Loucy (cell line): ENCODE data around the gene SPEF1.

ENCODE experiments used
- H2AFZ ChIP-seq: fragments of 200-600 bp; sonication (generic); 2 replicates; pipeline ENCODE4 v1.6.0; 2016; ENCODE audit warnings: antibody characterized with exemption, mild to moderate bottlenecking, low read length, moderate library complexity
- H3F3A ChIP-seq: fragments of 200-600 bp; 2 replicates; pipeline ENCODE4 v1.6.0; 2016; ENCODE audit warnings: antibody characterized with exemption, low read depth, mild to moderate bottlenecking
- H3K27me3 ChIP-seq: fragments of 200-600 bp; sonication (generic); 2 replicates; pipeline ENCODE4 v1.6.1; 2014; ENCODE audit warnings: low read length, mild to moderate bottlenecking; ENCODE audit not compliant: insufficient read depth, poor library complexity, severe bottlenecking
- H3K36me3 ChIP-seq: fragments of 200-600 bp; sonication (generic); 2 replicates; pipeline ENCODE4 v1.6.1; 2016; ENCODE audit warnings: low read length; ENCODE audit not compliant: insufficient read depth
- H3K4me1 ChIP-seq: fragments of 200-600 bp; sonication (generic); 2 replicates; pipeline ENCODE4 v1.5.1; 2014; ENCODE audit warnings: low read length, mild to moderate bottlenecking; ENCODE audit not compliant: insufficient read depth, poor library complexity, severe bottlenecking
- H3K4me2 ChIP-seq: fragments of 200-600 bp; sonication (generic); 2 replicates; pipeline ENCODE4 v1.6.0; 2014; ENCODE audit warnings: antibody characterized with exemption, low read length, low read depth, mild to moderate bottlenecking; ENCODE audit not compliant: poor library complexity, severe bottlenecking
- H3K4me3 ChIP-seq: fragments of 200-600 bp; sonication (generic); 2 replicates; pipeline ENCODE4 v1.5.1; 2014; ENCODE audit warnings: low read length, mild to moderate bottlenecking, mixed read lengths; ENCODE audit not compliant: poor library complexity, severe bottlenecking
- H3K79me2 ChIP-seq: fragments of 200-600 bp; sonication (generic); 2 replicates; pipeline ENCODE4 v1.6.1; 2014; ENCODE audit warnings: low read length; ENCODE audit not compliant: insufficient read depth
- H3K9ac ChIP-seq: fragments of 200-600 bp; sonication (generic); 2 replicates; pipeline ENCODE4 v1.6.0; 2014; ENCODE audit warnings: mild to moderate bottlenecking, low read depth, low read length, moderate library complexity; ENCODE audit not compliant: poor library complexity, severe bottlenecking
- H3K9me2 ChIP-seq: fragments of 200-600 bp; sonication (generic); replicated peaks from 2 replicates; pipeline ENCODE4 v1.6.1; 2016; ENCODE audit warnings: low read depth, low read length, mixed read lengths
- H3K9me3 ChIP-seq: fragments of 200-600 bp; sonication (generic); 2 replicates; pipeline ENCODE4 v1.6.1; 2014; ENCODE audit warnings: mild to moderate bottlenecking, antibody characterized with exemption, low read length, low read depth; ENCODE audit not compliant: insufficient read depth
- H4K20me1 ChIP-seq: fragments of 200-600 bp; sonication (generic); 2 replicates; pipeline ENCODE4 v1.6.0; 2014; ENCODE audit warnings: antibody characterized with exemption, low read length, mild to moderate bottlenecking; ENCODE audit not compliant: insufficient read depth, poor library complexity, severe bottlenecking
- EZH2phosphoT487 ChIP-seq: fragments of 200-600 bp; IDR thresholded peaks from 2 replicates; pipeline ENCODE4 v1.6.1; 2018; ENCODE audit warnings: antibody characterized with exemption, mild to moderate bottlenecking, moderate library complexity, borderline replicate concordance
- TF ChIP-seq, protein P1 (sequence below): fragments of 200-600 bp; sonication (generic); conservative IDR thresholded peaks from 2 replicates; pipeline ENCODE4 v1.5.1; 2014; ENCODE audit warnings: mild to moderate bottlenecking, antibody characterized with exemption, low read length

The SPEF1 gene

DNA sequence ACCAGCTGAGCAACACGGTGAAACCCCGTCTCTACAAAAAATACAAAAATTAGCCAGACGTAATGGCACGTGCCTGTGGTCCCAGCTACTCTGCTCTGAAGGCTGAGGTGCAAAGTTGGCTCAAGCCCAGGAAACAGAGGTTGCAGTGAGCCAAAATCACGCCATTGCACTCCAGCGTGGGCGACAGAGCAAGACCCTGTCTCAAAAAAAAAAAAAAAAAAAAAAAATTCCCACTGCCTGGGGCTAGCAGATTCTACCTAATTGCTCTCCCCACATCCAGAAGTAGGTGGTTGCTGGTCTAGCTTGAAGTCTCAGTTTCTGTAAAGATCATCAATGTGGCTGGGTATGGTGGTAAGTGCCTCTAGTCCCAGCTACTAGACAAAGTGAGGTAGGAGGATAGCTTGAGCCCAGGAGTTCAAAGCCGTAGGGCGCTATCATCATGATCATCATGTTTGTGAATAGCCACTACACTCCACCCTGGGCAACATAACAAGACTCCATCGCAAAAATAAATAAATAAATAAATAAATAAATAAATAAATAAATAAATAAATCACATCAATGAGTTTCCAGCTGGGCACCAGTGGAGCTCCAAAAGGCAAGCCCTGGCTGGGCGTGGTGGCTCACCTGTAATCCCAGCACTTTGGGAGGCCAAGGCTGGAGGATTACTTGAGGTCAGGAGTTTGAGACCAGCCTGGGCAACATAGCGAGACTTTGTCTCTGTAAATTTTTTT, 32.8 kb upstream of the SPEF1 start:
- Histone ChIP-seq H2AFZ (no peak overlapping the region), H3K9ac (no peak overlapping the region), H3K4me2 (no peak overlapping the region), H3F3A (no peaks in the 10 kb centered on the region), H3K4me3 (no peak overlapping the region), H3K36me3 (no peaks in the 10 kb centered on the region), H3K4me1 (peaks cover 52% of the 10 kb centered on the region), H3K27me3 (no peaks in the 10 kb centered on the region), H3K9me3 (no peaks in the 10 kb centered on the region), H4K20me1 (no peaks in the 10 kb centered on the region), H3K79me2 (no peaks in the 10 kb centered on the region), H3K9me2 (no peaks in the 10 kb centered on the region)
- no peak for TF ChIP-seq EZH2phosphoT487
- TF ChIP-seq, protein P1, sequence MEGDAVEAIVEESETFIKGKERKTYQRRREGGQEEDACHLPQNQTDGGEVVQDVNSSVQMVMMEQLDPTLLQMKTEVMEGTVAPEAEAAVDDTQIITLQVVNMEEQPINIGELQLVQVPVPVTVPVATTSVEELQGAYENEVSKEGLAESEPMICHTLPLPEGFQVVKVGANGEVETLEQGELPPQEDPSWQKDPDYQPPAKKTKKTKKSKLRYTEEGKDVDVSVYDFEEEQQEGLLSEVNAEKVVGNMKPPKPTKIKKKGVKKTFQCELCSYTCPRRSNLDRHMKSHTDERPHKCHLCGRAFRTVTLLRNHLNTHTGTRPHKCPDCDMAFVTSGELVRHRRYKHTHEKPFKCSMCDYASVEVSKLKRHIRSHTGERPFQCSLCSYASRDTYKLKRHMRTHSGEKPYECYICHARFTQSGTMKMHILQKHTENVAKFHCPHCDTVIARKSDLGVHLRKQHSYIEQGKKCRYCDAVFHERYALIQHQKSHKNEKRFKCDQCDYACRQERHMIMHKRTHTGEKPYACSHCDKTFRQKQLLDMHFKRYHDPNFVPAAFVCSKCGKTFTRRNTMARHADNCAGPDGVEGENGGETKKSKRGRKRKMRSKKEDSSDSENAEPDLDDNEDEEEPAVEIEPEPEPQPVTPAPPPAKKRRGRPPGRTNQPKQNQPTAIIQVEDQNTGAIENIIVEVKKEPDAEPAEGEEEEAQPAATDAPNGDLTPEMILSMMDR = no peak

DNA sequence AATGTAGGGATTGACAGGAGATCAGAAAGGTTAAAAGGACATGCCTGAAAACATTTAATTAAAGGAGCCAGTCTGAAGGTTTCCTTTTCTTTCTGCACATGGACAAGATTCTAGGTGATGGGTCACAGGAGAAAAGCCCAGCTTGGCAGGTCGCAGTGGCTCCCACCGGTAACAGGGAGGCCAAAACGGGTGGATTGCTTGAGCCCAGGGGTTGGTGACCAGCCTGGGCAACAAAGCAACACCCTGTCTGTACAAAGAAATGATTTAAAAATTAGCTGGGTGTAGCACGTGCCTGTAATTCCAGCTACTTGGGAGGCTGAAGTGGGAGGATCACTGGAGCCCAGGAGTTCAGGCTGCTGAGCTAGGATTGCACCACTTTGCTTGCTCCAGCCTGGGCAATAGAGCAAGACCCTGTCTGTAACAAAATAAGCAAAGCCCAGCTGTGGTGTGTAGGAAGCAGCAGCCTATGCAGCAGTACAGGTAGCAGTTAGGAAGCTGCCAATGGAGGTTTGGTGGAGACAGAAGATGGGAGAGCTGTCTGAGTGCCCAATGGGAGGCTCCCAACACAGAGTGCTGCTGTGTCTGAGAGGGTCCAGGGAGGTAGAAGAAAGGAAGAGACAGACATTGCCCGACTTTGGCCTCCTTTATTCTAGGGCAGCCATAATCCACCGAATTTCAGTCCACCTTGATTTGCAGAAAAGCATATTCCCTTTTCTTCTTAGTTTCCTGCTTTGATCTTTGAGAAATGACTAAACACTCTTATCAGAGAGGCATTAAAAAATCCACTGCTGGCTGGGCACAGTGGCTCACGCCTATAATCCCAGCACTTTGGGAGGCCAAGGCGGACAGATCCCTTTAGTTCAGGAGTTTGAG, 32.0 kb upstream of the SPEF1 start:
- H3K4me1 ChIP-seq = peaks cover 44% of the 10 kb centered on the region
- no peak overlapping the region for H3K4me2 ChIP-seq
- no peak overlapping the region for H3K4me3 ChIP-seq
- no peaks in the 10 kb centered on the region for H3F3A ChIP-seq
- no peaks in the 10 kb centered on the region for H3K9me2 ChIP-seq
- H4K20me1 ChIP-seq = no peaks in the 10 kb centered on the region
- no peak overlapping the region for H2AFZ ChIP-seq
- no peaks in the 10 kb centered on the region for H3K9me3 ChIP-seq
- no peaks in the 10 kb centered on the region for H3K27me3 ChIP-seq
- no peaks in the 10 kb centered on the region for H3K79me2 ChIP-seq
- H3K9ac ChIP-seq = no peak overlapping the region
- no peak for TF ChIP-seq EZH2phosphoT487
- TF ChIP-seq, protein P1 = no peak
- no peaks in the 10 kb centered on the region for H3K36me3 ChIP-seq

DNA sequence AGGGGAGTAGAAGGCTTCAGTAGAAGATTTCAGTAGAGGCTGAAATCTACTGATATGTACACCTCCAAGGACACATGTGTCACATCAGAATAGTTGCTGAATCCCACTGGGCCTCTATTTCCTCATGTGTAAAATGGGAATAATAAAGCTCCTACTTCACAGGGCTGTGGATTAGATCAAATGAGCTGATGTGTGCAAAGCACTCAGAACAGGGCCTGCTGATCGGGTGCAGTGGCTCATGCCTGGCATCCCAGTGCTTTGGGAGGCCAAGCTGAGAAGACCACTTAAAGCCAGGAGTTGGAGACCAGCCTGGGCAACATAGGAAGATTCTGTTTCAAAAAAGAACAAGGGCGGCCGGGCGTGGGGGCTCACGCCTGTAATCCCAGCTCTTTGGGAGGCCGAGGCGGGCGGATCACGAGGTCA, 31.0 kb upstream of the SPEF1 start:
- Histone ChIP-seq H3F3A (no peaks in the 10 kb centered on the region), H3K9me2 (no peaks in the 10 kb centered on the region), H3K4me1 (peaks cover 41% of the 10 kb centered on the region), H4K20me1 (no peaks in the 10 kb centered on the region), H2AFZ (peak overlapping the region; percentile 85; the same call in 1 of the 2 replicates), H3K9me3 (no peaks in the 10 kb centered on the region), H3K79me2 (no peaks in the 10 kb centered on the region), H3K4me3 (peak overlapping the region; percentile 28), H3K9ac (peak overlapping the region; percentile 67), H3K27me3 (no peaks in the 10 kb centered on the region), H3K36me3 (no peaks in the 10 kb centered on the region), H3K4me2 (peak overlapping the region; percentile 58)
- no peak for TF ChIP-seq EZH2phosphoT487
- TF ChIP-seq, protein P1 = no peak
